Raji (cell line): ENCODE measurements around the gene PARP12.

Experiments
- POLR2A ChIP-seq: IDR thresholded peaks from 2 replicates; pipeline ENCODE4 v1.6.1; 2011; ENCODE audit warnings: low read depth, low read length, control low read depth; ENCODE audit not compliant: insufficient read depth

Gene PARP12

GRCh38 chr7:140062528-140063299 is at the start of gene PARP12:
PARP12 (minus strand) TSS chr7:140062951; CDS start chr7:140062847, 104 bp downstream.
- no peak for TF ChIP-seq POLR2A

GRCh38 chr7:140096459-140096858 is 33.7 kb upstream of the PARP12 start:
- TF ChIP-seq POLR2A: no peak

- no peak for TF ChIP-seq POLR2A
Measured at GRCh38 chr7:140093375-140093774, 30.6 kb upstream of the PARP12 start.

- no peak for TF ChIP-seq POLR2A
Measured at GRCh38 chr7:140085447-140085846, 22.7 kb upstream of the PARP12 start.

GRCh38 chr7:140084972-140085371 is 22.2 kb upstream of the PARP12 start:
- TF ChIP-seq POLR2A: no peak

GRCh38 chr7:140084142-140084655 is 21.4 kb upstream of the PARP12 start:
- TF ChIP-seq POLR2A: no peak

GRCh38 chr7:140082770-140083169 is 20.0 kb upstream of the PARP12 start:
- no peak for TF ChIP-seq POLR2A

- TF ChIP-seq POLR2A: no peak
Measured at GRCh38 chr7:140081774-140082425, 19.1 kb upstream of the PARP12 start.

GRCh38 chr7:140080919-140081318 is 18.2 kb upstream of the PARP12 start:
- no peak for TF ChIP-seq POLR2A

GRCh38 chr7:140079121-140079536 is 16.4 kb upstream of the PARP12 start:
- TF ChIP-seq POLR2A: no peak

- no peak for TF ChIP-seq POLR2A
Measured at GRCh38 chr7:140078392-140078791, 15.6 kb upstream of the PARP12 start.

- TF ChIP-seq POLR2A: no peak
Measured at GRCh38 chr7:140074780-140075179, 12.0 kb upstream of the PARP12 start.

GRCh38 chr7:140070546-140070945 is 7.8 kb upstream of the PARP12 start:
- TF ChIP-seq POLR2A: no peak

- no peak for TF ChIP-seq POLR2A
Measured at GRCh38 chr7:140069298-140069949, 6.7 kb upstream of the PARP12 start.

GRCh38 chr7:140068033-140068432 is 5.3 kb upstream of the PARP12 start:
- no peak for TF ChIP-seq POLR2A

- TF ChIP-seq POLR2A: no peak
Measured at GRCh38 chr7:140067052-140067451, 4.3 kb upstream of the PARP12 start.
